ENCODE results near the gene RELL1. TPM values are rescaled to one million over a fixed set of nuclear protein-coding genes. Genes with fewer than 3 reads are reported as not detected.

Gene RELL1
- total RNA-seq, 1 donor from 2014 or later: 22.2 TPM

DNA sequence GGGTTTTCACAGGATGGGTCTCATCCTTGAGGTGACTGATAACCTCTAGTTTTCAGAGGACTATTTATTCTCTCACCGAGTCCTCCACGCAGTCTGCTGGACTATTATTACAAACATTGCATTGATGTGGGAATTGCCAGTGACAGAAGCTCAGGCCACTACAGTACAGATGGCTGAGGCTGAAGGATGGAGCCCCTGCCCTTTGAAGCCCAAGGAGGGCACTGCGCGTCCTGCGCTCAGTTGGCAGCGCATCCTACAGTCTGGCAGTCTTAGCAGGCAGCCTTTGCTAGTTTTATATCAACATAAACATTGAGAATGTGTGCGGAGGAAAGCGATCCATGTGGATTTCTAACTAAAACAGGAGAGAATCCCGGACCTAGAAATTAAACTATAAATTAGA, 1.5 kb upstream of the RELL1 start:
- H3K27me3 Mint-ChIP-seq (ENCODE audit: low read depth): peaks cover 11% of the 10 kb centered on the region
- peaks cover 27% of the 10 kb centered on the region for H3K4me1 Mint-ChIP-seq (ENCODE audit: low read depth)
- H3K36me3 Mint-ChIP-seq (ENCODE audit: low read depth): peaks cover 22% of the 10 kb centered on the region
- H3K9me3 Mint-ChIP-seq: no peaks in the 10 kb centered on the region
- intact Hi-C loops (cut with micrococcal nuclease): loop anchor here (2.0 to 10.0 kb wide), 7 partner anchors 40 to 1950 kb away; partner anchors contain the start of genes KLF3, SMIM14, TBC1D1 and TLR6
- H3K27ac Mint-ChIP-seq: no peak overlapping the region
- no peak overlapping the region for H3K4me3 Mint-ChIP-seq (ENCODE audit: low read depth)
- DNase-seq (ENCODE audit: low spot score): no peak

GRCh38 chr4:37687194-37687562, 1.0 kb upstream of the RELL1 start:
- no peak for DNase-seq (ENCODE audit: low spot score)
- intact Hi-C loops (cut with micrococcal nuclease): loop anchor here (2.0 to 10.0 kb wide), 7 partner anchors 40 to 1950 kb away; partner anchors contain the start of genes KLF3, SMIM14, TBC1D1 and TLR6
- Mint-ChIP-seq H3K4me1 (ENCODE audit: low read depth) (peaks cover 32% of the 10 kb centered on the region), H3K4me3 (ENCODE audit: low read depth) (peak overlapping the region; percentile 86), H3K27ac (no peak overlapping the region), H3K9me3 (no peaks in the 10 kb centered on the region), H3K36me3 (ENCODE audit: low read depth) (peaks cover 24% of the 10 kb centered on the region), H3K27me3 (ENCODE audit: low read depth) (peaks cover 11% of the 10 kb centered on the region)

DNA sequence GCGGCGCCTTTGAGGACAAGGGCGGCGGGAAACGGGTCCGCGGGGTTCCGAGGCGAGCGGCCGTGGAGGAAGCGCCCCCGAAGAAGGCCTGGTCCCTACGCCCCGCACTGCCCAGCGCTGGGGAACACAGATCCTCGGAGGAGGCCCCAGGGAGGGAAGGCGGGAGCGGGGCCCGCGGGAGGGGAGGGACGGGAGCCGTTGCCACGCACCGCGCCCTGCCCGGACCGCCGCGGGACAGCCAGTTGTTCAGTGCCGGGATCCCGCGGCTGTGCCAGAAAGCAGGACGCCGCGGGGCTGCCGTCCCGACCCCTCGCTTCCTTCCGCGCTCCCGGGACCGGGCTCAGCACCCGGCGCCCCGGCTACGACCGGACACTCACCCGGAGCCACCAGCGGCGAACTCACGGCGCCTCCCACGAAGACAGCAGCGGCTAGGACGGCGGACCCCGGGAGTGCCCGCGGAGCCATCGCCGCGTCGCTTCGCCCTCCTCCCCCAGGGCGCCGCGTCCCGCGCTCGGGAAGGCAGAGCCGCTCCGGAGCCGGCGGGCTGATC, 278 bp downstream of the RELL1 start:
- Mint-ChIP-seq H3K27ac (peak overlapping the region; percentile 97), H3K27me3 (ENCODE audit: low read depth) (peaks cover 9% of the 10 kb centered on the region), H3K4me1 (ENCODE audit: low read depth) (peaks cover 34% of the 10 kb centered on the region), H3K36me3 (ENCODE audit: low read depth) (peaks cover 26% of the 10 kb centered on the region), H3K4me3 (ENCODE audit: low read depth) (peak overlapping the region; percentile 92), H3K9me3 (no peaks in the 10 kb centered on the region)
- DNase-seq (ENCODE audit: low spot score): peak; percentile 51
- intact Hi-C loops (cut with micrococcal nuclease): loop anchor here (1.0 to 10.0 kb wide), 9 partner anchors 29 to 1951 kb away; partner anchors contain the start of genes KLF3, PGM2, SMIM14 and TBC1D1

DNA sequence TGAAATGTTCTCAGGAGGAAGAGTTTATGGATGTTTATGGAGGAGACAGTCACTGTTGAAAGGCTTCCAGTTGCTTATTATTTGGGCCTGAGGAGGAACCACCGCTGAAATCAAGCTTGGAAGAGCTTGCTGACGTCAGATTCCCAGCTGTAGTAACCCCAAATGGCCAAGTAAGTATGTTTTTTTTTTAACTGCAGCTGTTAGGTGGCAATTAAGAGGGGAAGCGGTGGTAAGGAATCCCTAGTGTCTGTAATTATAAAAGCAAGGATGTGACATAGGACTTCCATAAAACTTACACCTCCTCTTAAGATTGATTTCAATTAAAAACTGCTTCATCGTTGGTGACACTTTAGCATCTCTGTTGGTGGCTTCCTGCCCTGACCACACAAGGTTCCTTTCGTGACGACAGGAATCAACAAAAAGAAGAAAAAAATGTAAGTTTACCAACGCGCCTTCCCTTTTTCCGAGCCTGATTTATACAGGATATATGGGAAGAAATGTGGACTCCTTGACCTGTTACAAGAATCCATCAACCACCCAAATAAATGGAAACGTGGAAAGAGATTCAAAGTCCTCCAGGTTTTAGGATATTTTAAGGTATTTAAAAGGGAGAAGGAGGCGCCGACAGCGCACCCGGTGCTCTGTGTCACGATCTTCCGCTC, 884 bp downstream of the RELL1 start:
- H3K27me3 Mint-ChIP-seq (ENCODE audit: low read depth): peaks cover 6% of the 10 kb centered on the region
- intact Hi-C loops (cut with micrococcal nuclease): loop anchor here (5.0 to 10.0 kb wide), 6 partner anchors 38 to 1952 kb away; partner anchors contain the start of genes KLF3, SMIM14, TBC1D1 and TLR6

DNA sequence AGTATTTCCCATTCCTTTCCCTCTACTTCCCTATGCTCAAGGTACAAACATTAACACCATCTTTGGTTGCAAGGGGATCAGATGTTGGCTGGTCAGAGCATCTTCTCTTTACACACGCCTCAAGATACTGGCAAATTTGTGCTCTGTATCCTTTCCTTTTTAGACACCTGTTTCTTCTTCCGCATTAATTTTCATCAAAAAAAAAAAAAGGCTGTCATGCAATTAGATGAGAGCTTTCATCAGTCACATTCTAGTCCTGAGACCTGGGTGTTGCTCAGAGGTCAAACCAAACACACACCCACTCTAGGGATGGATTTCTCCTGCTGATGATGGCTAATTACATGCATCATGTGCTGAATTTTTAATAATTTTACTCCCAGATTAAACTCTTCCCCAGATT, 2.0 kb downstream of the RELL1 start:
- Mint-ChIP-seq H3K9me3 (no peaks in the 10 kb centered on the region), H3K36me3 (ENCODE audit: low read depth) (peaks cover 32% of the 10 kb centered on the region), H3K4me1 (ENCODE audit: low read depth) (peaks cover 37% of the 10 kb centered on the region), H3K27me3 (ENCODE audit: low read depth) (peaks cover 3% of the 10 kb centered on the region), H3K27ac (peak overlapping the region; percentile 62), H3K4me3 (ENCODE audit: low read depth) (peak overlapping the region; percentile 92)
- intact Hi-C loops (cut with micrococcal nuclease): loop anchor here (10.0 kb wide), 4 partner anchors 211 to 1171 kb away; partner anchors contain the start of genes KLF3, TBC1D1 and TLR6
- no peak for DNase-seq (ENCODE audit: low spot score)

More for the DNA sequence above, 884 bp downstream of the RELL1 start:
- DNase-seq (ENCODE audit: low spot score): peak; percentile 54
- no peaks in the 10 kb centered on the region for H3K9me3 Mint-ChIP-seq
- peaks cover 34% of the 10 kb centered on the region for H3K4me1 Mint-ChIP-seq (ENCODE audit: low read depth)
- peaks cover 29% of the 10 kb centered on the region for H3K36me3 Mint-ChIP-seq (ENCODE audit: low read depth)
- H3K4me3 Mint-ChIP-seq (ENCODE audit: low read depth): peak overlapping the region; percentile 92
- H3K27ac Mint-ChIP-seq: peak overlapping the region; percentile 97

DNA sequence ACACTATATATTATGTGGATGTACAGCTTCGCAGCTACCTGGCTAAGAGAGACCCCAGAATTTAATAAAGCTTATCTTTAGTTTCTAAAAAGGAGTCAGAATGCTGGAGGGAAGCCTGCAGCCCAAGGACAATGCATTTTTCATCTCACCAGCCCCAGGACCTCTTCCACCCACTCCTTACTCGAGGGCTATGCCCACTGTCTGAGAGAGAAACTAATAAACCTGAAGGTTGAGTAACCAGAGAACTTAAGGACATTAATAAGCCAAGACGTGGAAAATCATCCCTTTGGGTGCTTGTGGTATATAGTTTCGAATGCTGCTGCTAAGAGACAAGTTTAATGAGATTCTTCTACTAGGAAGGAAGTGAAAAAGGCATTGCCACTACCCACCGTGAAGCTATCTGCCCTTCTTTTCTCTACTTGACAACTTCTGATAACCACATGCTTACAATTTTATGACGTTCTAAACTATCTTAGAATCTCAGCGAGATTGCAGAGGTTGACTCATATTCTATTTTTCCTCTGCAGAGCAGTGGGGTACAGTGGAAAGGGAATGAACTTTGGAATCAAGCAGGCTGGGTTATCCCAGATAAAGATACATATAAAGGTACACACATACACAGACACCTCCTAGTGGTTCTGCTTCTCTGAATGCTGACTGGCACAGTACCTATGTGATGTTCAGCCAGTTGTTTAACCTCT, 3.3 kb downstream of the RELL1 start:
- Mint-ChIP-seq H3K4me3 (ENCODE audit: low read depth) (peak overlapping the region; percentile 72), H3K9me3 (no peaks in the 10 kb centered on the region), H3K4me1 (ENCODE audit: low read depth) (peaks cover 43% of the 10 kb centered on the region), H3K36me3 (ENCODE audit: low read depth) (peaks cover 45% of the 10 kb centered on the region), H3K27me3 (ENCODE audit: low read depth) (no peaks in the 10 kb centered on the region), H3K27ac (peak overlapping the region; percentile 76)
- intact Hi-C loops (cut with micrococcal nuclease): loop anchor here (1.0 to 10.0 kb wide), 9 partner anchors 8 to 1172 kb away; partner anchors contain the start of genes KLF3, TBC1D1 and TLR6
- no peak for DNase-seq (ENCODE audit: low spot score)

DNA sequence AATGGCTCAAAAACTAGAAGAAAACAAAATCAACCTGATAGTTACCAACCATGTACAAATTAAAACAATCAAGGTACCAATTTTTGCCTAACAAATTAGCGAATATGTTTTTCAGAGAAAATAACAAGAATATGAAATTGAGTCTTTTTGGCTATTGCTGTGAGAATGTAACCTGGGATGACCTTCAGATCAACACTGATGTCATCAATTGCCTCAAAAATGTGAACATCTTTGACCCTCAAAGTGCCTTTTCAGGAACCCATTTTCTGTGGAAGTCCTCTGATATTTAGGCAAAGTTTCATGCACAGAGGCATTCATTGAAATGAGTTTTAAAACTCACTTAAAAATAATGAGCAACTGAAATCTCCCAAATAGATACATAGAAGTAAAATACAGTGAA, 6.1 kb downstream of the RELL1 start:
- intact Hi-C loops (cut with micrococcal nuclease): loop anchor here (10.0 kb wide), 4 partner anchors 215 to 1175 kb away; partner anchors contain the start of genes KLF3, TBC1D1 and TLR6
- Mint-ChIP-seq H3K27me3 (ENCODE audit: low read depth) (no peaks in the 10 kb centered on the region), H3K4me3 (ENCODE audit: low read depth) (no peak overlapping the region), H3K9me3 (no peaks in the 10 kb centered on the region), H3K27ac (no peak overlapping the region), H3K4me1 (ENCODE audit: low read depth) (peaks cover 56% of the 10 kb centered on the region), H3K36me3 (ENCODE audit: low read depth) (peaks cover 60% of the 10 kb centered on the region)
- no peak for DNase-seq (ENCODE audit: low spot score)

DNA sequence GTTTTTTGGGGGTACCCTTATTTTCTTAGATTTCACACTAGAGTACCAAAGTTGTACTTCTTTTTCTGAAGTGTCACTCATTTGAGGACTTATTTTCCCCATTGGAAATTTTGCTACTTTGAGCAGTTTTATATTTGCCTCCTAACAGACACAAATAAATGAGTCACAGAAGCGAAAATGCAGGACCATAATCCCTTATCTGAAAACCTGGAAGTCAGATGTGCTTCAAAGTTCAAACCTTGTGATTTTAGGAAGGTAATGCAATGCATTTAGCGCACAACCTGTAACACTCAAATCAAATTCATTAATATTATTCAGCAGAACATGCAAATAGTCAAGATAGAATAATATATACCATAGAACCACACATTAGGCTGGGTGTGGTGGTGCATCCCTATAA, 6.9 kb downstream of the RELL1 start:
- Mint-ChIP-seq H3K4me3 (ENCODE audit: low read depth) (no peak overlapping the region), H3K4me1 (ENCODE audit: low read depth) (peaks cover 54% of the 10 kb centered on the region), H3K27ac (no peak overlapping the region), H3K27me3 (ENCODE audit: low read depth) (no peaks in the 10 kb centered on the region), H3K9me3 (no peaks in the 10 kb centered on the region), H3K36me3 (ENCODE audit: low read depth) (peaks cover 56% of the 10 kb centered on the region)
- intact Hi-C loops (cut with micrococcal nuclease): no loop called here
- no peak for DNase-seq (ENCODE audit: low spot score)

DNA sequence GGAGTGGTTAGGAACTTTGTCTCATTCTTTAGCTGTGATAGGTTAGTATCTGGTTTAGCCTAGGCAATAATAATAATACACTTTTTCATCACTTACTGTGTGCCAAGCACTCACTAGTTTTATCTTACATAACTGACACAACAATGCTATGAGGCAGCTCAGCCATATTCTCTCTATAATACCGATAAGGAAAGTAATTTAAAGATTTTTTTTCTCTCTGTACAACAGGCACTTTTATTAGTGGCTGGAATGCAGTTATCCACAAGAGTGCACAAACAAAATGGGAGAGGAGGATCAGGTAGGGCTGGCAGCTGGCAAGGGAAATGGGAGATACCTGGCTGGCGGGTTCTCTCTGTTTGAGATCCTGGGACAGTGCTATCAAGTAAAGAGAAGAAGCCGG, 7.6 kb downstream of the RELL1 start:
- Mint-ChIP-seq H3K27me3 (ENCODE audit: low read depth) (no peaks in the 10 kb centered on the region), H3K4me1 (ENCODE audit: low read depth) (peaks cover 58% of the 10 kb centered on the region), H3K27ac (no peak overlapping the region), H3K36me3 (ENCODE audit: low read depth) (peaks cover 59% of the 10 kb centered on the region), H3K4me3 (ENCODE audit: low read depth) (no peak overlapping the region), H3K9me3 (no peaks in the 10 kb centered on the region)
- no peak for DNase-seq (ENCODE audit: low spot score)
- intact Hi-C loops (cut with micrococcal nuclease): no loop called here

- peaks cover 59% of the 10 kb centered on the region for H3K36me3 Mint-ChIP-seq (ENCODE audit: low read depth)
- no peaks in the 10 kb centered on the region for H3K9me3 Mint-ChIP-seq
- H3K4me1 Mint-ChIP-seq (ENCODE audit: low read depth): peaks cover 59% of the 10 kb centered on the region
- H3K27me3 Mint-ChIP-seq (ENCODE audit: low read depth): no peaks in the 10 kb centered on the region
- peak overlapping the region; percentile 29 for H3K27ac Mint-ChIP-seq
- H3K4me3 Mint-ChIP-seq (ENCODE audit: low read depth): peak overlapping the region; percentile 54
- intact Hi-C loops (cut with micrococcal nuclease): loop anchor here (1.0 kb wide), 1 partner anchor 8 kb away; no protein-coding TSS in a partner anchor
- peak; percentile 23 for DNase-seq (ENCODE audit: low spot score)
Observed at GRCh38 chr4:37675587-37676290, 10.4 kb downstream of the RELL1 start.

- DNase-seq (ENCODE audit: low spot score): no peak
- no peak overlapping the region for H3K27ac Mint-ChIP-seq
- intact Hi-C loops (cut with micrococcal nuclease): no loop called here
- H3K4me1 Mint-ChIP-seq (ENCODE audit: low read depth): peaks cover 65% of the 10 kb centered on the region
- peaks cover 55% of the 10 kb centered on the region for H3K36me3 Mint-ChIP-seq (ENCODE audit: low read depth)
- no peak overlapping the region for H3K4me3 Mint-ChIP-seq (ENCODE audit: low read depth)
- H3K9me3 Mint-ChIP-seq: no peaks in the 10 kb centered on the region
- H3K27me3 Mint-ChIP-seq (ENCODE audit: low read depth): no peaks in the 10 kb centered on the region
Observed at GRCh38 chr4:37674439-37674838, 11.7 kb downstream of the RELL1 start.

GRCh38 chr4:37673538-37674192, 12.5 kb downstream of the RELL1 start:
- H3K36me3 Mint-ChIP-seq (ENCODE audit: low read depth): peaks cover 48% of the 10 kb centered on the region
- no peak overlapping the region for H3K4me3 Mint-ChIP-seq (ENCODE audit: low read depth)
- DNase-seq (ENCODE audit: low spot score): no peak
- H3K9me3 Mint-ChIP-seq: no peaks in the 10 kb centered on the region
- intact Hi-C loops (cut with micrococcal nuclease): no loop called here
- peaks cover 62% of the 10 kb centered on the region for H3K4me1 Mint-ChIP-seq (ENCODE audit: low read depth)
- H3K27ac Mint-ChIP-seq: no peak overlapping the region
- no peaks in the 10 kb centered on the region for H3K27me3 Mint-ChIP-seq (ENCODE audit: low read depth)

Measured in activated T-helper 2 cell treated with anti-CD3 and anti-CD28 coated beads, Interferon-gamma antibody, Interleukin-2, Interleukin-4, amounts not matched to agents 10 μg/mL and 5 μg/mL and 100 μg/mL, durations not matched to agents 14 hours and 24 hours and 36 hours (primary cell).